ENCODE measurements around the gene BCAS3.
"Not testable (repeated sequence)": the region's sequence is repeated elsewhere in the genome, so short reads cannot be mapped to it uniquely, and the experiment has no call there.

Gene BCAS3

DNA sequence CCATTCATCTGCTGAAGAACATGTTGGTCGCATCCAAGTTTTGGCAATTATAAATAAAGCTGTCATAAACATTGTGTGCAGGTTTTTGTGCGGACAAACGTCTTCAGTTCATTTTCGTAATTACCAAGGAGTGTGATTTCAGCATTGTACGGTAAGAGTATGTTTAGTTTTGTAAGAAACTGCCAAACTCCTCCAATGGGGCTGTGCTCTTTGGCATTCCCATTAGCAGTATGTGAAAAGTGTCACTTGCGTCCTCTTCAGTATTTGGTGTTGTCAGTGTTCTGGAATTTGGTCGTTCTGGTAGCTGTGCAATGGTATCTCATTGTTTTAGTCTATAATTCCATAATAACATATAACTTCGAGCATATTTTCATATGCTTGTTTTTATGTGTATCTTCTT lies 120.9 kb downstream of the BCAS3 start:
- DNase-seq (ENCODE audit: low spot score), result no peak

DNA sequence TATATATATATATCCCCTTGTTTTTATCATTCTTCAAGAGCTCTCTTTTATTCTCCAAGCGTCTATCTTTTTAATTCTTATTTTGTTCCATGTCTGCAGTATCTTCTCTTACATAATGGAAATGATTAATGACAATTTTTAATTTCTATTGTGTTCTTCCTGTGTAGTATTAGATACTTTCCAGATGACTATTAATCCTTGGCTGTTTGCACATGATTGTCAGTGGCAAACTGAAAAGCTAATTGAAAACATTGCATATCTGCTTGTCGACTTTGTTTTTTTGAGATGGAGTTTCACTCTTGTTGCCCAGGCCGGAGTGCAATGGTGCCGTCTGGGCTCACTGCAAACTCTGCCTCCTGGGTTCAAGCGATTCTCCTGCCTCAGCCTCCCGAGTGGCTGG lies 124.7 kb downstream of the BCAS3 start:
- no peak for DNase-seq (ENCODE audit: low spot score)

DNA sequence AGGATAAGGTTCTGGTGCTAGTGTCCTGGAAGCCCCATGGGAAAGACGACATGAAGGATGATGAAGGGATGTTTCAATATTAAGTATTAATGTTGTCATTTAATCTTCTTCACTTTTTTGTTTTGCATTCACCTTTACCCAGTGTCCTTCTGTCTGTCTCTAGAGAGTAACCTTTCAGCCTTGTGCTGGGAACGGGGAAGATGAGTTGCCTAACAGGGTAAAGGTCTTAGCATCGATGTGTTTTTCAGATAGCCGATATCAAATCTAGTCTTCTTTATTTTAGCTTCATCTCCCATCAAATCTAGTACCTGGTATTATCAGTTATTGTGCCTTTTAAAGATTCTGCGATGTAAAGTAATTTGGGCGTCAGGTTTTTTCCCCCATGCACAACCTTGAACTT lies 125.4 kb downstream of the BCAS3 start:
- no peak for DNase-seq (ENCODE audit: low spot score)

DNA sequence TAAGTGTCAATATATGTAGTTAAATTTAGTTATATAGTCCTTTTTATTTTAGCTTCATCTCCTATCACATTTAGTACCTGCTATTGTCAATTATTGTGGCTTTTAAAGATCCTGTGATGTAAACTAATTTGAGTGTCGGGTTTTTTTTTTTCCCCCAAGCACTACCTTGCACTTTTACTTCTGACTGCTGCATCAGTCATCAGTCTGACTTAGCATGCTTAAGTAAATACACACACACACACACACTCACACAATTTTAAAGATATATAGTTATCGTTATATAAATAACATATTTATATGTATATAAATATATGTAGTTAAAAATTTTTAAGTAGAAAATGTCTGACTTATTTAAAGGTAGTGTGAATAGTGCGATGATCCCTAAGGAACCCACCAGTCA lies 127.2 kb downstream of the BCAS3 start:
- no peak for DNase-seq (ENCODE audit: low spot score)

DNA sequence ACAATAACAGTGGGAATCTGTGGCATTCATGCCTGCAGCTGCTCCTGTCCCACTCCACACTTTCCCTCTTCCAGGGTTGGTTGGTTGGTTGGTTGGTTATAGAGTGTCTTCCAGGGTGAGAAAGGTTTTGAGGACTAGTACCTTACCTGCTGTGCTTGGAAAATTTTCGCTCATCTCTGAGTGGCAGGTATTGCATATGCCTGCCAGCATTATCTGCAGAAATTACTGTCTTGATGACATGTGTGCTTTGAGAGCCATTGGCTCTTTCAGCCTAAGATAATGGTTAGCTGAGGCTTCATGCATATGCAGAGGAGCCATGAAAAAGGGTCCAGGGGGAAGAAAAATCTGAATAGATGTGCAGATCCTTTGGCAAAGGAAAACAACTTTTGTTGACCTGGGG lies 131.8 kb downstream of the BCAS3 start:
- DNase-seq (ENCODE audit: low spot score), result no peak

DNA sequence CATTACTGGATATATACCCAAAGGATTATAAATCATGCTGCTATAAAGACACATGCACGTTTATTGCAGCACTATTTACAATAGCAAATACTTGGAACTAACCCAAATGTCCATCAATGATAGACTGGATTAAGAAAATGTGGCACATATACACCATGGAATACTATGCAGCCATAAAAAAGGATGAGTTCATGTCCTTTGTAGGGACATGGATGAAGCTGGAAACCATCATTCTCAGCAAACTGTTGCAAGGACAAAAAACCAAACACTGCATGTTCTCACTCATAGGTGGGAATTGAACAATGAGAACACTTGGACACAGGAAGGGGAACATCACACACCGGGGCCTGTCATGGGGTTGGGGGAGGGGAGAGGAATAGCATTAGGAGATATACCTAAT lies 137.3 kb downstream of the BCAS3 start:
- not testable (repeated sequence) for DNase-seq (ENCODE audit: low spot score)

DNA sequence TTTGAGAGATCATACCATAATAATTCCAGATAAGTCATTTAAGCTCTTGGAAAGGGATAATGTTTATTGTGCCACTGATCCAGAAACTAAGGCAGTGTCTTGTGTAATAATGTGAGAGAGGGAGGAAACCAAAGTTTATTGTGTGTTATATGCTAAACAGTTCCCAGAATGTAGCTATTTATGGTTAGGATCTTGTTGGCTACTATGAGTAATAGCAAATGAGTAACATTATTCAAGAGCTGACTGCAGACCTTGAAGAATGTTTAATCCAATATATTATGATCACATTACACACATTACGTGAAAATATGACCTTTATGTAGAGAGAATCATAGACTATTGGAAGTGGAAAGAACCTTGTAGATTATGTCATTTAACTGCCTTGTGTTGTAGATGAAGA lies 139.5 kb downstream of the BCAS3 start:
- DNase-seq (ENCODE audit: low spot score), result peak; percentile 70

DNA sequence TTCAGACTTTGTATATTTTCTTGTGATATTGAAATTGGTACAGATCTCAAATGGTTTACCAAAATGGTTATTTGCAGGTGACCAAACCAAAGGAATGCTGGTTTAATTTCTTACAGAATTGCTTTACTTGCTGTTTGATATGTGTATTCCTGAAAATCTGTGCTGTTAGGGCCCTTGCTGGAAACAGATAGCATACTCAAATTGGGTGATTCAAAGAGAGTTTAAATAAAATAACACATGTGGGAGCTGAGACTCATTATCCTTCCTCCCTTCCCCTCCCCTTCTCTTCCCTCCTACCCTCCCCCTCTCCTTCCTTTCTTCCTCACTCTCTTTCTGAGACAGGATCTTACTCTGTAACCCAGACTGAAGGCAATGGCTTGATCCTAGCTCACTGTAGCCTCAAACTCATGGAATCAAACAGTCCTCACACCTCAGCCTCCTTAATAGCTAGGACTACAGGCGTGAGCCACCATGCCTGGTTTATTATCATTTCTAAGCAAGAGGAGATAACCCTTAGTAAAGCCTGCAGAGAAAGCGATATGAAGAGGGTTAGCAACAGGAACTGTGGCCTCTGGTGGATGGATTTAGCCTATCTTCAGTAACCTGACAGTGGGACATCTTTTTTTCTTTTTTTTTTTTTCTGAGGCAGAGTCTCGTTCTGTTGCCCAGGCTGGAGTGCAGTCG lies 141.9 kb downstream of the BCAS3 start:
- DNase-seq (ENCODE audit: low spot score), result no peak

DNA sequence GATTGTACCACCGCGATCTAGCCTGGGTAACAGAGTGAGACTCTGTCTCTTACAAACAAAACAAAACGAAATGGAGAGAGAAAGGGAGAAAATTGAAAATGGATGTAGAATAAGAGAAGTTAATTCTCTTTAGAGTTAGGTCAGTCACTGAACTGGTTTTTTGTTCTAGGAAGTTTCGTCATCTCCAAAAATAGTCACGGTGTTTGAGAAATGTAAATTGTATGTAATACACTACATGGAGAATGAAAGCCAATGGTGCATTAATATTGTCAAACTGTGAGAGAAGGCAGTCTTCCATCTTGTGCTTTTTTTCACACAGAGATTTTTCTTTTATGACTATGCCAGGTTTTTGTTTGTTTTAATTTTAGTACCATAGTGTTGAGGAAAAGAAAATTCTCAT lies 145.9 kb downstream of the BCAS3 start:
- DNase-seq (ENCODE audit: low spot score), result no peak

DNA sequence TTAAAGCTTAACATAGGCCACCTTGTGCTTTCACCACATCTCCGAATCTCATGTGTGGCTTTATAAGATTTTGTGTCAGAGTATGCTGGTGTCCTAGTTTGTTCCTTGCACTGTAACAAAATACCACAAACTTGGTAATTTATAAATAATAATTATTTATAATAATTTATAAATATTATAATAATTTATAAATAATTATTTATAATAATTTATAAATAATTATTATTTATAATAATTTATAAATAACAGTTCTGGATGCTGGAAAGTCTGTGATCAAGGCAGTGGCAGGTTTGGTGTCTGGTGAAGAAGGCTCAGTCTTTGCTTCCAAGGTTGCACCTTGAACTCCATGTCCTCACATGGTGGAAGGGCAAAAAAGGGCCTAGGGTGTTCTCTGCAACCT lies 147.7 kb downstream of the BCAS3 start:
- DNase-seq (ENCODE audit: low spot score), result no peak

DNA sequence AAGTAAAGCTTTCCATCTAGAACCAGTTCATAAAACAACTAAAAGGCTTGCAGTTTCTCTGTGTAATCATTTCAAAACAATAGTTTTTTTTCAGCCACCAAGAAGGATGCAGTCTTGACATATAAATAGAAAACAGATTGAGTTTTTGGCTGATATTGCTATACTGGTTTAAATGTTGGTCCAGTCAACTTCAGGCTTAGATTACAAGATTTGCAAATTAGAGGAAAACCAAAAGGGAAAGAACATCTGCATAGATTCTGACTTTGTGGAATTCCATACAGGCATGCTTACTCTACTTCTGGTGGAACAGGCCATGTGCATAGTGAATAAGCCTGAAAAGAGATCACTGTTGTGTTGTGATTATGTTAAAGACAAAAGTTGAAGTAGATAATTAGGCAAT lies 150.3 kb downstream of the BCAS3 start:
- DNase-seq (ENCODE audit: low spot score), result no peak

DNA sequence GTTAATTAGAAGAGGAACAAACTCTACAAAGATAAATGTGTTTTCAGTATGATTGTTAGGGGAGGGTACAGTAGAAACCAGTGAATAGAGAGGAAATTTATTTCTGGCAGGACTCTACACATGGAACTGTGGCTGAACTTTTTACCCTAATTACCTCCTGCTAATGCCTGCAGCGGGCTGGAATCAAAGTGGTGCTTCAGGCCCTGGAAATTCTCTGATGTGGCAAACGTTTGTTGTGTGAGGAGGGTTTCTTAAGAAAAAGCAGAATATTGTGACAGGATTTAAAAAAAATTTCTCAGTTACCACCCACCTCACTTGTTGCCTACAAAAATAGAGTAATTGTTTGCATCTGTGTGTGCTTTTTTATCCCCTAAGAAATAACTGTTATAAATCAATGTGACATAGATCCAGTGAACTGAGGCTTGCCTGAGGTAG lies 154.5 kb downstream of the BCAS3 start:
- no peak for DNase-seq (ENCODE audit: low spot score)

DNA sequence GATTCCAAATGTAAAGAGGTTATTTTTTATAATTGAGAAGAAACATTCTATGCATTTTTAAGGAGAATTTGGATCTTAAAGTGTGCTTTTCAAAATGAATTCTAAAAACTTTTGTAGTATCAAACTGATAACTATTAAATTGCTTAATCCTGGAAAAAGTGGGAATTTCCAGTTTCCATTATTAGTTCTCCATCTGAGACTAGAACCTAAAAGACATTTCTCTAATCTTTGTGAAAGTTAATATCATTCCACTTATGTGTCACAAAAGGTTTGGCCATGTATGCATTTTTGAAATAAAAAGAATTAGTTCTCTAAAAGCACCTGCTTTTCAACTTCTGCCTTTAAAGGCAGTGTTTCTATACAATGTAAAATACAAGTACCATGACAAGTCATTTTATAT lies 155.0 kb downstream of the BCAS3 start:
- DNase-seq (ENCODE audit: low spot score), result no peak

DNA sequence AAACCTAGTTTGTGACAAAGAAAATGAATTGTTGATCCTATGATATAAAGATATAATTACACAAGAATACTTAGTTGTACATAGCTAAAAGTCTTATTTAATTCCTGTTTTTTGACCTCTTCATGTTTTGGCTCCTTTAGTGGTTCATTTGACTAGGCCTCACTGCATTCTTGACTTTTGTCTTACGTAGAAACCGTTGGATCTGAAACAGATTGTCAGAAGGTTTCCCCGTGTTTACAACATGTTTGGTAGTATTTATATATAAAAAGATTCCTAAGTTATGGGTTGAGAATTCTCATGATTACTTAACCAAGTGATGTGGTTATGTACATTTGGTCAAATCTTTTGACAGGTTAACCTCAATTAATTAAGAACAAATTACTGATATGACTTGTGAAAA lies 162.8 kb downstream of the BCAS3 start:
- no peak for DNase-seq (ENCODE audit: low spot score)

DNA sequence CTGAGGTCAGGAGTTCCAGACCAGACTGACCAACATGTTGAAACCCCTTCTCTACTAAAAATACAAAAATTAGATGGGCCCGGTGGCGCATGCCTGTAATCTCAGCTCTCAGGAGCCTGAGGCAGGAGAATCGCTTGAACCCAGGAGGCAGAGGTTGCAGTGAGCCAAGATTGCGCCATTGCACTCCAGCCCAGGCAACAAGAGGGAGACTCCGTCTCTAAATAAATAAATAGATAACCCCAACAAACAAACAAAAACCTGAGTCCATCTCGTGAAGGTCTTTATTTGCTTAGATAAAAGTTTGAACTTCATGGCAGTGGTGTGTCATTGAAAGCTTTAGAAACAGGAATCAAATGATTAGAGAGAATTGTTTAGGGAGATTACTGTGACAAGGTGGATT lies 167.4 kb downstream of the BCAS3 start:
- no peak for DNase-seq (ENCODE audit: low spot score)

DNA sequence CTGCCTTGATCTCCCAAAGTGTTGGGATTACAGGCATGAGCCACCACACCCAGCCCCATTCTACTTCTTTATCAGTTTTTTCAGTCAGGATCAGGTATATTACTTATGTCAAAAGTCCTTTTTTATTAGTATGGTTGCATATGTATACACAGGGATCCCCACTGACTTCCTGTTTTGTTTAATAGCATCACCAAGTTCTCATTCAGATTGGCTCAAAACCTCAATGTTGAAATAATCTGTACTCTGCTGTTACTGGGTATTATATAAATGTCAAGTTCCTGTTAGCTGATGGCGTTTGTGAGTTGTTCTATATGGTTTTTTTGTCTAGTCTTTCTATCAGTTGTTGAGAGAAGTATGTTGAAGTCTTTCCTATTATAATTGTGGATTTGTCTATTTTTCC lies 168.5 kb downstream of the BCAS3 start:
- DNase-seq (ENCODE audit: low spot score), result no peak

DNA sequence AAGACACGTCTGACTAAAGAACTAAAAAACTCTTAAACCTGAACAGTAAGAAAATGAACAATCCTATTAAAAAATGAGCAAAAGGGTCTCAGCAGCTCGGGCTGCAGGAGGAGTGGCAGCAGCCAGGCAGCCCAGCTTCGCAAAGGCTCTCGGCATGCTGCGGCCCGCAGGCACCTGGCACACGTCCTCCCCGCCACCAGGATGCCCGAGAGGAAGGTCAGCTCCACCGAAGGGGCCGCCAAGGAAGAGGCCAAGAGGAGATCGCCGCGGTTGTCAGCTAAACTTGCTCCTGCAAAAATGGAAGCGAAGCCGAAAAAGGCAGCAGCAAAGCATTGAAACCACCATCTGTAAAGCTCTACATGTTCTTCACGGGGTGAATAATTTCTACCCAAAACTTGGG lies 173.5 kb downstream of the BCAS3 start:
- DNase-seq (ENCODE audit: low spot score), result no peak

DNA sequence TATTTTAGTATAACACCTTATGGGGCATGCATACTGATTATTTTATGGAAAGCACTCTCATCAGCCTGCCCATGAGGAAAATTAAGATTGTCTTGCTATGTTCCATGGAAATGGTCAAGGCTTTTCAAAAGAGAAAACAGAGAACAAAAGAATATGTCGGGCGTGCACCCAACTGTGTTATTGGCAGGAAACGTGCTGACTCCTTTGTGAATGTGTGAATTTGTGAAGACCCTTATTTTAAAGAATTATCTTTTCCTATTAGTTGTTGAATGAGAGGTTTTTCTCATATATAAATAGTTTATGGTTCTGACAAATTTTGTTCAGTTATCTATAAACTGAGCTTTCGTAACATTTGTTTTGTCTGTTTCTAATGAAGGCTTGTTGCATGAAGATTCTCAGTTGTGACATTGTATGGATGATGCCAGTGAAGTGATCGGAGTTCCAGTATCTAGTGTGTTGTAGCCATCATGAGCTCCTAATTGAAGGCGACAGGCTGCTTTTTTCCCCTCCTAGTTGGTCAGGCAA lies 180.0 kb downstream of the BCAS3 start:
- no peak for DNase-seq (ENCODE audit: low spot score)

DNA sequence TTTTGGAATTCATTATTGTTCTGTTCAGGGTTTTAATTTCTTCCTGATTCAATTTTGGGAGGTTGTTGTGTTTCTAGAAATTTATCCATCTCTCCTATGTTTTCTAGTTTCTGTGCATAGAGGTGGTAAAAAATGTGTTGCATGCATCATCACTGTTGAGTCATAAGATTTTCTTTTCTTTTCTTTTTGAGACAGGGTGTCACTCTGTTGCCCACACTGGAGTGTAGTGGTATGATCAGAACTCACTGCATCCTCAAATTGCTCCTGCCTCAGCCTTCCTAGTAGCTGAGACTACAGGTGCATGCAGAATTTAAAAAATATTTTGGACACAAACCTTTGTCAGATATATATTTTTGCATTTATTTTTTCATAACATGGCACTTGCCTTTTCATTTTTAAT lies 184.8 kb downstream of the BCAS3 start:
- DNase-seq (ENCODE audit: low spot score), result no peak

DNA sequence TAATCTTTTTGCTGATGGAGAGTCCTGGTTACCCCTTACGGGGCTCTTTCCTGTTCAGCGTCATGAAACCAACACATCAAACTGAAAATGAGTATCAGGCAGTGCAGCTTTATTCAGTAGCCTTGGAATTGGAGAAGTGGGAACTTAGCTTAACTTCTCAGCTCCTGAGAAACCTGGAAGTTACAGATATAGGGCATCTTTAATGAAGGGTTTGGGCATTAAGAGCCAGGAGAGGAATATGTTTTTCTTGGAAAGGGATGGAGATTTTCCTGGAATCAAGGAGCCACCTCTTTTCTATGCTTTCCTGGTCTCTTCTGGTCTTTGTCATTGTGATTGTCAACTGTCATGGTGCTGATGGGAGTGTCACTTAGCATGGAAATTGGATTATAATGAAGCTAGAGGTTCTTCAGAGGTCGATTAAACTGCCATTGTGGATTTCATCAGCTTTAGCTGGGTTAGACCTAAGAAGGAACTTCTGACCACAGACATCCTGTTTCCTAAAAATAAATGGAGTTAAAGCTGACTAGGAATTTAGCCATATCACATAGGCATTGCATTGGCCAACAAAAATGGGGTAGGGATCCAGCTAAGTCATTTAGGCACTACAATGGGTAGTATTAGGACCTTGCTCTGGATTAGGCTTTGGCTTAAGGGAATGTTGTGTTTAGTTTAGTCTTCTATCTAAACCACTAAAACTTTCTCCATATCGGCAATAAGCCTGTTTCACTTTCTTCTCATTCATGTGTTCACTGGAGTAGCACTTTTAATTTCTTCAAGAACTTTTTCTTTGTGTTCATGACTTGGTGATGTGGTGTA lies 186.4 kb downstream of the BCAS3 start:
- DNase-seq (ENCODE audit: low spot score), result no peak

DNA sequence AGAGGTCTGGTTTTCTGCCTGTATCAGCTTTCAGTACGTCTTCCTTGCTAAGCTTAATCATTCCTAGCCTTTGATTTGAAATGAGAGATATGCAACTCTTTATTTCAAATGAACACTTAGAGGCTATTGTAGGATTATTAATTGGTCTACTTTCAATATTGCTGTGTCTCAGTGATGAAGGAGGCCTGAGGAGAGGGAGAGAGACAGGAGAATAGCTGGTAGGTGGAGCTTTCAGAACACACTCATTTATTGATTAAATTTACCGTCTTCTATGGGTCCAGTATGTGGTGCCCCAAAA lies 187.0 kb downstream of the BCAS3 start:
- DNase-seq (ENCODE audit: low spot score), result no peak

DNA sequence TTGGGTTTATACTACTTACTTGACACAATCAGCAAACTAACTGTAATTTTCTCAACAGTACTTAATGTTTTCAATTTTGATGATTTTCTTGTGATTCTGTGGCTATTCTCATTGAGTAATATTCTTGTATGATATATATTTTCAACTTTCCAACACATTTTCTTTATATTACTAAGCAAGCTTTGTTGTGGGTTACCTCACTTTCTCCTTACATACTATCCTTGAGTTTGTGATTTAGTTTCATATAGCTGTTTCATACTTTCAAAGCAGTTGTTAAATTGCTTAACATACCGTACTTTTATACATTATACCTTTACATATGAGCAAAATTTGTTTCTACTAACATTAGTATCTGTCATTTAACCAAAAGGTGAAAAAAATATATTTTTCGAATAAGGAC lies 197.1 kb downstream of the BCAS3 start:
- no peak for DNase-seq (ENCODE audit: low spot score)

DNA sequence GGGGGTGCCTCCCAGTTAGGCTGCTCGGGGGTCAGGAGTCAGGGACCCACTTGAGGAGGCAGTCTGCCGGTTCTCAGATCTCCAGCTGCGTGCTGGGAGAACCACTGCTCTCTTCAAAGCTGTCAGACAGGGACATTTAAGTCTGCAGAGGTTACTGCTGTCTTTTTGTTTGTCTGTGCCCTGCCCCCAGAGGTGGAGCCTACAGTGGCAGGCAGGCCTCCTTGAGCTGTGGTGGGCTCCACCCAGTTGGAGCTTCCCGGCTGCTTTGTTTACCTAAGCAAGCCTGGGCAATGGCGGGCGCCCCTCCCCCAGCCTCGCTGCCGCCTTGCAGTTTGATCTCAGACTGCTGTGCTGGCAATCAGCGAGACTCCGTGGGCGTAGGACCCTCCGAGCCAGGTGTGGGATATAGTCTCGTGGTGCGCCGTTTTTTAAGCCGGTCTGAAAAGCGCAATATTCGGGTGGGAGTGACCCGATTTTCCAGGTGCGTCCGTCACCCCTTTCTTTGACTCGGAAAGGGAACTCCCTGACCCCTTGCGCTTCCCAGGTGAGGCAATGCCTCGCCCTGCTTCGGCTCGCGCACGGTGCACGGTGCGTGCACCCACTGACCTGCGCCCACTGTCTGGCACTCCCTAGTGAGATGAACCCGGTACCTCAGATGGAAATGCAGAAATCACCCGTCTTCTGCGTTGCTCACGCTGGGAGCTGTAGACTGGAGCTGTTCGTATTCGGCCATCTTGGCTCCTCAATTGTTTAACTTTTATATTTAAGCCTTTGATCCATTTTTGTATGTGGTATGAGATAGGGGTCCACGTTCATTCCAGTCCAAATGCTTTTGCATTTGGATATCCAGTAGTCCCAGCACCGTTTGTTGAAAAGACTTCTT lies 209.3 kb downstream of the BCAS3 start:
- not testable (repeated sequence) for DNase-seq (ENCODE audit: low spot score)

Data from AG08396 (cell line).